ENCODE data around the gene HIRIP3.

DNA sequence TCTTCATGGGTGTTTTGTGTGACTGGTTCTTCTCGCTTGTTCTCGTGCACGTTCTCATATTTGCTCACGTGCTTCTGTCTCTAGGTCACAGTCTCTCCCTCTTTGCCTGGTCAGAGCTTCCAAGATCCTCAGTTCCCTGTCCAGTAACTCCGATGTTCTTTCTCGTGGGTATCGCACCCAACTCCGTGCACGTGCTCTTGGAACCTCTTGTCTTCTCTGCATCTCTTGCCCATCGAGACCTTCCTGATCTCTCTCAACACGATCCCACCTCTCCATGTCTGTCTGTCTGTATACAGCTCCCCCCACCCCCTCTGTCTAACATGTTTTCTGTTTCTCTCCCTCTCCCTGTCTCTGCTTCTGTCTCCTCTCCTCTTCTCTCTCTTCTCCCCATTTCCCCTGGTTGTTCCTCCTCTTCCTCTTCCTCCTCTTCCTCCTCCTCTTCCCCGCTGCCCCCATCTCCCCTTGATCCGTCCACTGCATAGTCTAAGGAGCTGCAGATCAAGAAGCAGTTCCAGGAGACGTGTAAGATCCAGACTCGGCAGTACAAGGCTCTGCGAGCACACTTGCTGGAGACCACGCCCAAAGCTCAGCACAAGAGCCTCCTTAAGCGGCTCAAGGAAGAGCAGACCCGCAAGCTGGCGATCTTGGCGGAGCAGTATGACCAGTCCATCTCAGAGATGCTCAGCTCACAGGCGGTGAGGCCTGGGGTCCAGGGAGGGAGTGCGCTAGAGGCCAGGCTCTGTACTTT lies 6.1 kb downstream of the HIRIP3 start:
- TF ChIP-seq CTCF (IDR thresholded peaks at IDR 0.05) = no peak
- TF ChIP-seq EZH2phosphoT487 (IDR thresholded peaks at IDR 0.05) = no peak
